Measurements from ENCODE around the gene RNPS1.
A peak's percentile ranks its signal among the peaks of the same experiment; 100 is the strongest.
"Not testable (repeated sequence)": the region's sequence is repeated elsewhere in the genome, so short reads cannot be mapped to it uniquely, and the experiment has no call there.

Gene RNPS1

GRCh38 chr16:2270588-2271470, 2.9 kb upstream of the RNPS1 start:
- in situ Hi-C loops (cut with MboI; ENCODE audit: low pct_unique_long_range_greater_than_20kb, low sequenced_read_pairs), result no loop called here
- DNase-seq, result no peak

GRCh38 chr16:2270070-2270462, 2.1 kb upstream of the RNPS1 start:
- DNase-seq, result no peak
- in situ Hi-C loops (cut with MboI; ENCODE audit: low pct_unique_long_range_greater_than_20kb, low sequenced_read_pairs), result no loop called here

GRCh38 chr16:2267505-2267912, 417 bp downstream of the RNPS1 start:
- DNase-seq; in situ Hi-C loops (cut with MboI; ENCODE audit: low pct_unique_long_range_greater_than_20kb, low sequenced_read_pairs): not testable (repeated sequence)

- DNase-seq; in situ Hi-C loops (cut with MboI; ENCODE audit: low pct_unique_long_range_greater_than_20kb, low sequenced_read_pairs): not testable (repeated sequence)
Measured at GRCh38 chr16:2266887-2267286, 1.0 kb downstream of the RNPS1 start.

GRCh38 chr16:2263026-2263425, 4.9 kb downstream of the RNPS1 start:
- in situ Hi-C loops (cut with MboI; ENCODE audit: low pct_unique_long_range_greater_than_20kb, low sequenced_read_pairs); DNase-seq: not testable (repeated sequence)

- in situ Hi-C loops (cut with MboI; ENCODE audit: low pct_unique_long_range_greater_than_20kb, low sequenced_read_pairs), result no loop called here
- no peak for DNase-seq
Measured at GRCh38 chr16:2260250-2260649, 7.7 kb downstream of the RNPS1 start.

GRCh38 chr16:2258530-2258929, 9.4 kb downstream of the RNPS1 start:
- DNase-seq; in situ Hi-C loops (cut with MboI; ENCODE audit: low pct_unique_long_range_greater_than_20kb, low sequenced_read_pairs): not testable (repeated sequence)

GRCh38 chr16:2257726-2258125, 10.2 kb downstream of the RNPS1 start:
- no peak for DNase-seq
- in situ Hi-C loops (cut with MboI; ENCODE audit: low pct_unique_long_range_greater_than_20kb, low sequenced_read_pairs), result no loop called here

GRCh38 chr16:2256531-2257140, 11.3 kb downstream of the RNPS1 start:
- DNase-seq, result no peak
- in situ Hi-C loops (cut with MboI; ENCODE audit: low pct_unique_long_range_greater_than_20kb, low sequenced_read_pairs), result no loop called here

- in situ Hi-C loops (cut with MboI; ENCODE audit: low pct_unique_long_range_greater_than_20kb, low sequenced_read_pairs), result no loop called here
- no peak for DNase-seq
Measured at GRCh38 chr16:2253293-2253692, 14.6 kb downstream of the RNPS1 start.

GRCh38 chr16:2252806-2253148, 15.1 kb downstream of the RNPS1 start:
- in situ Hi-C loops (cut with MboI; ENCODE audit: low pct_unique_long_range_greater_than_20kb, low sequenced_read_pairs), result no loop called here
- DNase-seq, result no peak

GRCh38 chr16:2251296-2252111, 16.4 kb downstream of the RNPS1 start, which contains the start of gene ECI1:
TSS of gene ECI1 (minus strand) at chr16:2251587. CDS start at chr16:2251566, 21 bp downstream.
- in situ Hi-C loops (cut with MboI; ENCODE audit: low pct_unique_long_range_greater_than_20kb, low sequenced_read_pairs), result no loop called here
- DNase-seq, result peak; percentile 93

- peak; percentile 53 for DNase-seq
- in situ Hi-C loops (cut with MboI; ENCODE audit: low pct_unique_long_range_greater_than_20kb, low sequenced_read_pairs), result no loop called here
Measured at GRCh38 chr16:2250652-2251295, 17.2 kb downstream of the RNPS1 start.

GRCh38 chr16:2246301-2246885, 21.5 kb downstream of the RNPS1 start:
- in situ Hi-C loops (cut with MboI; ENCODE audit: low pct_unique_long_range_greater_than_20kb, low sequenced_read_pairs), result no loop called here
- DNase-seq, result no peak

- in situ Hi-C loops (cut with MboI; ENCODE audit: low pct_unique_long_range_greater_than_20kb, low sequenced_read_pairs), result no loop called here
- DNase-seq, result no peak
Measured at GRCh38 chr16:2244926-2245795, 22.8 kb downstream of the RNPS1 start.

GRCh38 chr16:2244301-2244700, 23.6 kb downstream of the RNPS1 start:
- no peak for DNase-seq

GRCh38 chr16:2243781-2244180, 24.1 kb downstream of the RNPS1 start:
- in situ Hi-C loops (cut with MboI; ENCODE audit: low pct_unique_long_range_greater_than_20kb, low sequenced_read_pairs), result no loop called here
- DNase-seq, result no peak

More at GRCh38 chr16:2244301-2244700, 23.6 kb downstream of the RNPS1 start:
- in situ Hi-C loops (cut with MboI; ENCODE audit: low pct_unique_long_range_greater_than_20kb, low sequenced_read_pairs), result no loop called here

- no peak for DNase-seq
- in situ Hi-C loops (cut with MboI; ENCODE audit: low pct_unique_long_range_greater_than_20kb, low sequenced_read_pairs), result no loop called here
Measured at GRCh38 chr16:2243031-2243528, 24.8 kb downstream of the RNPS1 start.

All from KBM-7 (cell line).